ENCODE data around the gene TMEM26.
A peak's percentile ranks its signal among the peaks of the same experiment; 100 is the strongest.

Gene TMEM26

DNA sequence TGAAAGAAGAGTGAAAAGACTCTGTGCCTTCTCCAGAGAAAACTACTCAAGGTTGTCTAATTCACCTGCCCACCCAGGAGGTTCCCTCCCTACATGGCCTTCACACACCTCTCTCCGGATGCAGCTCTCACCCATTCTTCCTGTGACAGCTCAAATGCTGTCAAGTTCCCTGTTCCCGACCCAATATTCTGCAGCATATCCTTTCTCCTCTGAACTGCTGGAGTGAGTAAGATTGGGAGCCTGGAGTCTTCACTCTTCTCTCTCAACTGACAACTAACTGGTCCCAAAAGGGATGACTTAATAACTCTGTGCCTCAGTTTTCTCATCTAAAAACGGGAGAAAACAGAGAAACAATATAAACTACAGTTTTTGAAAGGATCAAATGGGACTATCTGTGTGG lies 5.1 kb downstream of the TMEM26 start:
- DNase-seq (ENCODE audit: low spot score) (no peak), ATAC-seq (ENCODE audit: low read depth) (no peak)
- peaks cover 12% of the 10 kb centered on the region for H3K27me3 ChIP-seq (ENCODE audit: insufficient read depth, poor library complexity, severe bottlenecking)
- H3K4me1 ChIP-seq (ENCODE audit: insufficient read depth, poor library complexity, severe bottlenecking) = no peaks in the 10 kb centered on the region
- TF ChIP-seq CTCF (IDR thresholded peaks at IDR 0.05; ENCODE audit: poor library complexity, severe bottlenecking) = no peak
- H3K4me3 ChIP-seq (ENCODE audit: severe bottlenecking) = no peak overlapping the region
- no peaks in the 10 kb centered on the region for H3K9me3 ChIP-seq (ENCODE audit: severe bottlenecking)
- no peak overlapping the region for H3K27ac ChIP-seq (ENCODE audit: poor library complexity, severe bottlenecking)
- H3K36me3 ChIP-seq (ENCODE audit: low read depth) = no peaks in the 10 kb centered on the region

- no peak overlapping the region for H3K27ac ChIP-seq (ENCODE audit: poor library complexity, severe bottlenecking)
- TF ChIP-seq CTCF (IDR thresholded peaks at IDR 0.05; ENCODE audit: poor library complexity, severe bottlenecking) = no peak
- DNase-seq (ENCODE audit: low spot score) (no peak), ATAC-seq (ENCODE audit: low read depth) (no peak)
- H3K27me3 ChIP-seq (ENCODE audit: insufficient read depth, poor library complexity, severe bottlenecking) = no peaks in the 10 kb centered on the region
- peaks cover 8% of the 10 kb centered on the region for H3K4me1 ChIP-seq (ENCODE audit: insufficient read depth, poor library complexity, severe bottlenecking)
- H3K36me3 ChIP-seq (ENCODE audit: low read depth) = no peaks in the 10 kb centered on the region
- no peaks in the 10 kb centered on the region for H3K9me3 ChIP-seq (ENCODE audit: severe bottlenecking)
- no peak overlapping the region for H3K4me3 ChIP-seq (ENCODE audit: severe bottlenecking)
Measured at GRCh38 chr10:61439058-61439609, 14.0 kb downstream of the TMEM26 start.

- no peaks in the 10 kb centered on the region for H3K36me3 ChIP-seq (ENCODE audit: low read depth)
- H3K27ac ChIP-seq (ENCODE audit: poor library complexity, severe bottlenecking) = no peak overlapping the region
- TF ChIP-seq CTCF (IDR thresholded peaks at IDR 0.05; ENCODE audit: poor library complexity, severe bottlenecking) = no peak
- peak; percentile 48; the same call in 1 of the 3 replicates for ATAC-seq (ENCODE audit: low read depth)
- peaks cover 8% of the 10 kb centered on the region for H3K4me1 ChIP-seq (ENCODE audit: insufficient read depth, poor library complexity, severe bottlenecking)
- DNase-seq (ENCODE audit: low spot score) = no peak
- no peak overlapping the region for H3K4me3 ChIP-seq (ENCODE audit: severe bottlenecking)
- no peaks in the 10 kb centered on the region for H3K27me3 ChIP-seq (ENCODE audit: insufficient read depth, poor library complexity, severe bottlenecking)
- H3K9me3 ChIP-seq (ENCODE audit: severe bottlenecking) = no peaks in the 10 kb centered on the region
Measured at GRCh38 chr10:61438141-61438988, 14.8 kb downstream of the TMEM26 start.

- Histone ChIP-seq H3K4me1 (ENCODE audit: insufficient read depth, poor library complexity, severe bottlenecking) (no peaks in the 10 kb centered on the region), H3K9me3 (ENCODE audit: severe bottlenecking) (peaks cover 3% of the 10 kb centered on the region), H3K27me3 (ENCODE audit: insufficient read depth, poor library complexity, severe bottlenecking) (no peaks in the 10 kb centered on the region), H3K4me3 (ENCODE audit: severe bottlenecking) (no peak overlapping the region), H3K27ac (ENCODE audit: poor library complexity, severe bottlenecking) (no peak overlapping the region), H3K36me3 (ENCODE audit: low read depth) (no peaks in the 10 kb centered on the region)
- no peak for TF ChIP-seq CTCF (IDR thresholded peaks at IDR 0.05; ENCODE audit: poor library complexity, severe bottlenecking)
- ATAC-seq (ENCODE audit: low read depth) (no peak), DNase-seq (ENCODE audit: low spot score) (no peak)
Measured at GRCh38 chr10:61423178-61423577, 30.0 kb downstream of the TMEM26 start.

GRCh38 chr10:61417661-61418060 lies 35.5 kb downstream of the TMEM26 start:
- Histone ChIP-seq H3K4me1 (ENCODE audit: insufficient read depth, poor library complexity, severe bottlenecking) (no peaks in the 10 kb centered on the region), H3K9me3 (ENCODE audit: severe bottlenecking) (no peaks in the 10 kb centered on the region), H3K4me3 (ENCODE audit: severe bottlenecking) (no peak overlapping the region), H3K27me3 (ENCODE audit: insufficient read depth, poor library complexity, severe bottlenecking) (no peaks in the 10 kb centered on the region), H3K36me3 (ENCODE audit: low read depth) (no peaks in the 10 kb centered on the region), H3K27ac (ENCODE audit: poor library complexity, severe bottlenecking) (no peak overlapping the region)
- ATAC-seq (ENCODE audit: low read depth) (no peak), DNase-seq (ENCODE audit: low spot score) (no peak)
- TF ChIP-seq CTCF (IDR thresholded peaks at IDR 0.05; ENCODE audit: poor library complexity, severe bottlenecking) = no peak
